Central memory CD8-positive, alpha-beta T cell (primary cell): ENCODE measurements around the gene SGCD.

Source experiments
- ATAC-seq: fragments of 150-1000 bp; cut with Tn5 transposase; replicated peaks from 2 replicates; pipeline ENCODE4 v1.10.0; 2022; ENCODE audit warnings: mild to moderate bottlenecking, moderate FRiP score, moderate number of reproducible peaks; ENCODE audit not compliant: poor library complexity, severe bottlenecking; ENCODE audit errors: extremely low read depth
- DNase-seq, 2 donors: peaks; one replicate each; pipeline ENCODE4 v3.0.0; 2021; ENCODE audit warnings: low spot score in 2 of 2
- H3K27ac Mint-ChIP-seq: one replicate; pipeline ENCODE4 v1.8.0; 2022; ENCODE audit warnings: low read depth, mild to moderate bottlenecking, moderate library complexity, mixed read lengths
- H3K27me3 Mint-ChIP-seq: one replicate; pipeline ENCODE4 v1.8.0; 2022; ENCODE audit warnings: mixed read lengths
- H3K36me3 Mint-ChIP-seq: one replicate; pipeline ENCODE4 v1.8.0; 2022; ENCODE audit warnings: mild to moderate bottlenecking, moderate library complexity, mixed read lengths; ENCODE audit not compliant: insufficient read depth
- H3K4me1 Mint-ChIP-seq: one replicate; pipeline ENCODE4 v1.8.0; 2022; ENCODE audit warnings: mixed read lengths
- H3K4me3 Mint-ChIP-seq: one replicate; pipeline ENCODE4 v1.8.0; 2022; ENCODE audit warnings: mild to moderate bottlenecking, moderate library complexity, mixed read lengths
- H3K9me3 Mint-ChIP-seq: one replicate; pipeline ENCODE4 v1.8.0; 2022; ENCODE audit warnings: mixed read lengths

The SGCD gene

DNA sequence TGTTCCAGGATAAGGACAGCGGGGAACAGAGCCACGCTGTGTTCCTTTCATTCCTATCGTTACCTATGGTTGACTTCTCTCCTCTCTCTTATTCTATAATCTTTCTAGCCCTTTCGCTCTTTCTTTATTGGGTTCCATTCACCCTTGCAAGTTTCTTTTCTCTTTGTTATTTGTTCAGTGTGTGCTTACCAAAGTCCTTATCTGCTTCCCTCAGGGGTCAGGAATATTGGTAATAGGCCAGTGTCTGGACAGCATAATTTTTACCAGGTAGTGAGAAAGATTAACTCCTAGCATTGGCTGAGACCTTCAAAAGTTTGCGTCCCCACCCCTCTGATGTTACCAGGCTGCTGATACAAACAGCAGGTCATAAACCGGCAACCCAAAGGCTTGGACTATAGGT lies 4.9 kb downstream of the SGCD start:
- Mint-ChIP-seq H3K27me3 (peaks cover 21% of the 10 kb centered on the region), H3K27ac (no peak overlapping the region), H3K9me3 (no peaks in the 10 kb centered on the region), H3K4me3 (no peak overlapping the region), H3K36me3 (peaks cover 3% of the 10 kb centered on the region), H3K4me1 (no peaks in the 10 kb centered on the region)
- DNase-seq (no peak), ATAC-seq (no peak)

DNA sequence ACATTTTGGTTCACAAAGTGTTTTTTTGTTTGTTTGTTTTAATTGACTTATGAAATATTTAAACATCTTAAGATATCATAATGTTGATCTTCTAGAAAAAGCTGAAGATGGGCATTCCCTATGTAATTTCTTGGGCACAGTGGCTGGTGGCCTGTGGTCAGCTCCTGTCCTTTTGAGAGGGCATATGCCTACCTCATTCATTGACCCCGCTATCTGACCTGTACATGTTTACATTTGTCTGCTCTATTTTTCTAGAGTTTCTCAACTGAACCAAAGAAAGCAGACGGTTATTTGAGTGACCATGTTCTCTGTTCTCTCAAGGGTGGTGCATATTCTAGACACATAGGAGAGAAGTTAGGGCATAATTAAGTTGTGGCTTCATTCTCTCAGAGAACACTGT lies 5.3 kb downstream of the SGCD start:
- peaks cover 3% of the 10 kb centered on the region for H3K36me3 Mint-ChIP-seq
- no peak overlapping the region for H3K27ac Mint-ChIP-seq
- no peak overlapping the region for H3K4me3 Mint-ChIP-seq
- H3K4me1 Mint-ChIP-seq: no peaks in the 10 kb centered on the region
- peaks cover 17% of the 10 kb centered on the region for H3K27me3 Mint-ChIP-seq
- no peaks in the 10 kb centered on the region for H3K9me3 Mint-ChIP-seq
- no peak for ATAC-seq
- DNase-seq: no peak

DNA sequence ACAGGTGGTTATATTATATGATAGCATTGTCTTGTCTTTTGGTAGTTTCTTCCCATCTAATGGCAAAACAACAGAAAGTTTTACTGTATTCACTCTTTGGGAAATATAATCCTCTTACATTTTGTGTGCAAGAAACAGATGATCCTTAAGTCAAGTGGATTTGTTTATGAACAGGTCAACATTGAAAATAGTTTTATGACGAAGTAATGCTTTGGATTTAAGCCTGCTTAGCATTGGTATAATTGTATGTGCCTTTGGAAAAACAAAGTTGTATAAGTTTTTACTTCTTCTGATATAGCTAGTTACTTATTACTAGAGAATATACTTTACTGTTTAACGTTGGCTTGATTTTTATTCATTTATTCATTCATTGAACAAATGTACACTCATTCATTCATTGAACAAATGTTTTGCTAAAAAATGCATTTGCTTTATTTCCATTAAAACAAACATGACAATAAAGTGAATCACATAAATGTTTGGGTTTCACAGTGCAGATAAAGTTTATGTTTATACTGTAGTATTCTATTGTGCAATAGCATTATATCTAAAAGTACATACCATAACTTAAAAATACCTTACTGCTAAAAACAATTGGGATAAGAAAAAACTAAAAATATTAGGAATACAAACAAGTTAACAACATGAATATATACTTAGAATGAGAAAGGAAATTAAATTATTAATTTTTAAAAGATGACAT lies 12.3 kb downstream of the SGCD start:
- H3K4me1 Mint-ChIP-seq: no peaks in the 10 kb centered on the region
- no peaks in the 10 kb centered on the region for H3K36me3 Mint-ChIP-seq
- no peak overlapping the region for H3K4me3 Mint-ChIP-seq
- H3K9me3 Mint-ChIP-seq: no peaks in the 10 kb centered on the region
- no peak overlapping the region for H3K27ac Mint-ChIP-seq
- ATAC-seq: no peak
- peaks cover 4% of the 10 kb centered on the region for H3K27me3 Mint-ChIP-seq
- no peak for DNase-seq

DNA sequence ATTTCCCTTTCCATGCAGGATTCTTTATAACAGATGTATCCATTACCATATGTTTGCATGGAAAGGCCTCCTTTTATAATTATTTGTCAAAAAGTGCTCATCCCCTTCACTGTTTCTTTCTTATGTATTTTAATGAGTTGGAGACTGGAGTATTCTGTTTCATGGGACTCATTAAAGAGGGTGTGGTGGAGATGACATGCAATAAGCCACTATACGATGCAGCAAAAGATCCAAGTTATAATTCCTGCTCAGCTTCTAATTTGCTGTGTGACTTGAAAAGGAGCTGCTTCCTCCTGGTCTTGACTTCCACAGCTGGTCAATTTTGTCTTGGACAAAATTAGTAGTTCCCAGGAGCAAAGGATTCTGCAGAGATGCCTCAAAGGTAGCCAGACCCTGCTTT lies 13.9 kb downstream of the SGCD start:
- Mint-ChIP-seq H3K4me1 (no peaks in the 10 kb centered on the region), H3K27ac (no peak overlapping the region), H3K27me3 (peaks cover 16% of the 10 kb centered on the region), H3K36me3 (no peaks in the 10 kb centered on the region), H3K9me3 (no peaks in the 10 kb centered on the region), H3K4me3 (no peak overlapping the region)
- no peak for DNase-seq
- ATAC-seq: no peak

DNA sequence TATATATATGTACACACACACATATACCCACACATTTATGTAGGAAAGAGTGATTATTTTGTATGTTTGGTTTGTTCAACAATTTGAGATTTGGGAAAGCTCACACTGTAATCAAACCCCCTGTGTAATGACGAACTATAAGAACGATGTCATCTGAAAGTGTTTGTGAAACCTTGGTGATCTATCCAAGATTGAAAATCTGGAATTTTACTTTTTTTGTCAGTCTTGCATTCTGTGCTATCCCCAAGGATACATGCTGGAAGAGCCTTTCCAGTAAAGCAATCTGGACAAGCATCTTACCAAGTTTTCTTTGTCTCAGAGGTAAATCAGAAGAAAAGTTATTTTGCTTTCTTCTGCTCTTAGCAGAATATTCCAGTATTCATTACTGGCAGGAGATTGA lies 23.3 kb downstream of the SGCD start:
- no peak overlapping the region for H3K27ac Mint-ChIP-seq
- DNase-seq (no peak), ATAC-seq (no peak)
- H3K36me3 Mint-ChIP-seq: no peaks in the 10 kb centered on the region
- no peaks in the 10 kb centered on the region for H3K9me3 Mint-ChIP-seq
- no peak overlapping the region for H3K4me3 Mint-ChIP-seq
- no peaks in the 10 kb centered on the region for H3K4me1 Mint-ChIP-seq
- H3K27me3 Mint-ChIP-seq: peaks cover 37% of the 10 kb centered on the region

DNA sequence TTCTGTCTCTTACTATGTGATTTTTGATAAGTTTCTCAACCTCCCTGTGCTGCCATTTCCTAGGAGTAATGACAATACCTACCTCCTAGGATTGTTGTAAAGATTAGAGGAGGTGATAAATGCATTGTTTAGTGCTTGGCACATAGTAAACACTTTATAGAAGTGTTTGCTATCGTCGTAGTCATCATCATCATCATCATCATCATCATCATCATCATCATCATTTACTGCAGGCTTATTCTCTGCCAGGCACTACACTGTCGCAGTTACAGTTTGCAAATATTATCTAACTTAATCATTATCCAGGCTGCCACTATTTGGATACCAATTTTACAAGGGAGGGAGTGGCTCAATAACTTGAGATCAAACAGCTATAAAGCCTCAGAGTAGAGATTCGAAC lies 24.5 kb downstream of the SGCD start:
- H3K27ac Mint-ChIP-seq: no peak overlapping the region
- H3K36me3 Mint-ChIP-seq: no peaks in the 10 kb centered on the region
- no peaks in the 10 kb centered on the region for H3K4me1 Mint-ChIP-seq
- H3K4me3 Mint-ChIP-seq: no peak overlapping the region
- ATAC-seq (no peak), DNase-seq (no peak)
- peaks cover 35% of the 10 kb centered on the region for H3K27me3 Mint-ChIP-seq
- no peaks in the 10 kb centered on the region for H3K9me3 Mint-ChIP-seq

DNA sequence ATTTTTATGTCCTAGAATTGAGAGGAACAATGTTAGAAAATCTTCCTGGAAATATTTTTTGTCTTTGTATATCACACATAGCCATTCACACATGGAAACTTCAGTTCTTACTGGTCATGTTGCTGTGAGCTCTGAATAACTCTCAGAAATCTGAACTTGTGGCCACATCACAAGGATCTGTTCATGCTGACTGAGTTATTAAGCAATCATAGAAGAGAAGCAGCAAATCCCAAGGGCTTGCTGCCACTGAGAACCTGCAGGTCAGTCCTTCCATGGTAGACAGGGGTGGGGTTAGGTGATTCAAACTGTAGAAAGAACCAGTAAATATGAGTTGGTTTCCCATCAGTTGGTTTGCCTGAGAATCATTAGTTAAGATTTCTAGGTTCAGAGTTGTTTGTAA lies 27.6 kb downstream of the SGCD start:
- Mint-ChIP-seq H3K27ac (no peak overlapping the region), H3K36me3 (no peaks in the 10 kb centered on the region), H3K4me1 (no peaks in the 10 kb centered on the region), H3K4me3 (no peak overlapping the region), H3K27me3 (peaks cover 10% of the 10 kb centered on the region), H3K9me3 (no peaks in the 10 kb centered on the region)
- ATAC-seq (no peak), DNase-seq (no peak)

DNA sequence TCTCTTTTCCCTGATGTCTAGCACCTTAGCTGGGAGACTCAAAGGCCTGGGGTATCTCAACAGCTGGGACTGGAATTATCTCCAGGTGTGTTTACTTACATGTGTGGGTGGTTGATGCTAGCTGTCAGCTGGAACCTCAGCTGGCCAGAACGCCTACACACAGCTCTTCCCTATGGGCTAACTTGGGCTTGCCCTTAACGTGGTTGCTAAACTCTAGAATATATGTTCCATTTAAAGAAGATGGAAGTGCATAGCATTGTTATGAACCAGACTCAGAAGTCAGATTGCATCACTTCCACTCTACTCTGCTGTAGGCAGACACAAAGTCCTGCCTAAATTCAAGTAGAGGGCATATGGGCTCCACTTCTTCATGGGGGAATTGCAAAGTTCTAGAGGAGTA lies 29.3 kb downstream of the SGCD start:
- H3K9me3 Mint-ChIP-seq: no peaks in the 10 kb centered on the region
- peaks cover 7% of the 10 kb centered on the region for H3K27me3 Mint-ChIP-seq
- H3K4me1 Mint-ChIP-seq: no peaks in the 10 kb centered on the region

DNA sequence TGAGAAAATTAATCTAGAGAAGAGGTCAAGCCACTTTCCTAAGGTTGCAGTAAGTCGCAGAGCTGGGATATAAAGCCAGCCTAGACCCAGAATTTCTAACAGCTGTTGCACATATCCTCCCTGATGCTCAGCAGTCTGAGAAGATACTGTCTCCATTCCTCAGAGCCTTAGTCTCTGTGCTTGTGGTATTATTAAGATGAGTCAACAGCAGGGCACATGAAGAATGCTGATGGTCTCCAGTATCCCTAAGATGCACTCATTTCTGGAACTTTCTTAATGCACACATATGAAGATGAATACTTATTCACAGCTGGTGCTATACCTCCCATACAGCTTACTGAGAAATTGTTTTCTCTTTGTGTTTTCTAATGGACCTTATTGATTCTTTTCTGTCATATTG lies 32.5 kb downstream of the SGCD start:
- Mint-ChIP-seq H3K9me3 (no peaks in the 10 kb centered on the region), H3K4me3 (no peak overlapping the region), H3K27me3 (peaks cover 7% of the 10 kb centered on the region), H3K4me1 (no peaks in the 10 kb centered on the region), H3K27ac (no peak overlapping the region), H3K36me3 (no peaks in the 10 kb centered on the region)
- DNase-seq (no peak), ATAC-seq (no peak)

More for the DNA sequence above, 29.3 kb downstream of the SGCD start:
- ATAC-seq (no peak), DNase-seq (no peak)
- no peak overlapping the region for H3K27ac Mint-ChIP-seq
- H3K4me3 Mint-ChIP-seq: no peak overlapping the region
- no peaks in the 10 kb centered on the region for H3K36me3 Mint-ChIP-seq

DNA sequence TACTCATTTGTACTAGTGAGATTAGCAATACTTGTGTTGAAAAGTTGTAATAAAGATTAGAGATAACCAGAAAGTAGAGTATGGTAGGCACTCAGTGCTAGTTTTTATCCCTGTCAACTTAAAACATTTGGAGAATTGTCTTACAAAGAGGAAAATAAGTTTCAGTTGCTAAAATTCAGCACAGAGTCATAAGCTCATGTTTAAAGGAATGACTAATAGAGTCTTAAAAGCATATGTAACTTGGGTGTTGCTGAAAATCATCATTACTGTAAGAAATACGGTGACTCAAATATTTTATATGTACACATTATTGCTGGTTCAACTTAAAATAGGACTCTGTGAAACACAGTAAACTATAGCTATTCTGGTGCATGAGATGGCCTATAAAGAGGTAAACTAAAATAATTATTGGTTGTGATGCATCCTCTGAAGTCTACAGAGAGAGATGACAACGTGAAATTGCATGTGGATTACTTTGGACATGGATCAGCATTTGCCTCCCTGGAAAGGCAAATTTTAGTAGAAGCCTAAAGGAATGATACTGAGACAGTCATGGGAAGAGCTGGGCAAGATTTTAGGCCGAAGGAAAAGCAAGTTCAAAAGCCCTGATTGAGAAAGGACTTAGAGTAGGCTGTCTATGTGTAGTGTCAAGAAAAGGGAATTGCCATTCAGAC lies 34.6 kb downstream of the SGCD start:
- H3K4me3 Mint-ChIP-seq: no peak overlapping the region
- no peaks in the 10 kb centered on the region for H3K4me1 Mint-ChIP-seq
- DNase-seq: no peak
- no peaks in the 10 kb centered on the region for H3K9me3 Mint-ChIP-seq
- H3K36me3 Mint-ChIP-seq: peaks cover 3% of the 10 kb centered on the region
- no peak for ATAC-seq
- H3K27me3 Mint-ChIP-seq: peaks cover 7% of the 10 kb centered on the region
- no peak overlapping the region for H3K27ac Mint-ChIP-seq

DNA sequence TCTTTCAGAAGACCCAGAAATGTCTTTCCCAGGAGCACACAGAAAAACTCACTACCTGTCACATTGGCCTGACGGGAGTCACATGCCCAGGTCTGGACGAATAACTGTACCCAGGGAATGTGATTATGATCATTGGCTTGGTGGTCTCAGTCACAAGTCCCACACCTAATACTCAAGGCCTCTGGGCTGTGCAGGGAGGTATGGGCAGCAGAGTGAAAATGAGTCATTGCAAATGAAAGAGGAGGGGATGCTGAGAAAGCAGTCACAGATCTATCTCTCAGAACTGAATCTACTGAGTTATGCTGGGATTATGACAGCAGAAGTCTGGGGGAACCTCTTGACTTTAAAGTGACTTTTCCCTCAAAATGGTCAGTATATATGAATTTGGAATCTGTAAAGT lies 36.9 kb downstream of the SGCD start:
- no peak overlapping the region for H3K4me3 Mint-ChIP-seq

DNA sequence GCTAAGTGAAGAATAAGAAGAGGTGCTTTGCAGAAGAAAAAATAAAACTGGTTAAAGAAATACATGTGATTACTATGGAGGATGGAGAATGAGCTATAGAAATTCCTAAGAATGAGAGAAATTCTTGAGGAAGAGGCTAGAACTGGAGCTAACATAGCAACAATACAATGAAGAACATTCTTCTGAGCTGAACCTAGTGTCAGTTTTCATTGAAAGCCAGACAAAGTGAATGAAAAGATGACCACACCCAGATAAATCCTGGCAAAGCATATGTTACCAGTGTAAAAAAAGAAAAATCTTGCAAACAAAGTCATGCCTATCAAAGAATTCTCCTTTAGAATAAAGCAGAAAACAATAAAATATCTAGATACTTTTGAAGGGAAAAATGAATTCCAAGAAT lies 39.6 kb downstream of the SGCD start:
- ATAC-seq: no peak
- no peak overlapping the region for H3K4me3 Mint-ChIP-seq
- H3K9me3 Mint-ChIP-seq: no peaks in the 10 kb centered on the region
- H3K27ac Mint-ChIP-seq: no peak overlapping the region
- peaks cover 7% of the 10 kb centered on the region for H3K27me3 Mint-ChIP-seq
- no peaks in the 10 kb centered on the region for H3K4me1 Mint-ChIP-seq
- no peak for DNase-seq
- H3K36me3 Mint-ChIP-seq: peaks cover 3% of the 10 kb centered on the region

More for the DNA sequence above, 36.9 kb downstream of the SGCD start:
- H3K27ac Mint-ChIP-seq: no peak overlapping the region
- peaks cover 3% of the 10 kb centered on the region for H3K36me3 Mint-ChIP-seq
- DNase-seq (no peak), ATAC-seq (no peak)
- H3K27me3 Mint-ChIP-seq: peaks cover 7% of the 10 kb centered on the region
- no peaks in the 10 kb centered on the region for H3K9me3 Mint-ChIP-seq
- H3K4me1 Mint-ChIP-seq: no peaks in the 10 kb centered on the region

DNA sequence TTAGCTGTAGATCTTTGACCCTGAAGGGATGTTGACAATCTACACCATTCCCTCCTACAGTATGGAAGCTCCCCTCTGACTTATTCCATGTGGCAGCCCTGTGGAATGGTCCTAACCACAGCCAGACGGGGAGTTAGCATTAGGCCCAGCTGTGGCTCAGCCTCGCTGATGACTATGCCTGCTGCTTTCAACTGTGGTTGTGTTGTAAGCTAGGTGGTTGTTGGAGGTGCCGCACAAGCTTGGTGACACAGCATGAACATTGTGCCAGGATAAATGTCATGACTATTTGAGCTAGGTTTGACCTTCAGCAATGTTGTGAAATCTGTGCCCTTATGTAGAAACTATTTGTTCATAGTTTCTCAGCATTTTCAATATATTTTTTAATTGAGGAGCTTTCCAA lies 40.6 kb downstream of the SGCD start:
- no peak overlapping the region for H3K27ac Mint-ChIP-seq
- H3K4me3 Mint-ChIP-seq: no peak overlapping the region
- DNase-seq (no peak), ATAC-seq (no peak)
- peaks cover 3% of the 10 kb centered on the region for H3K36me3 Mint-ChIP-seq
- peaks cover 7% of the 10 kb centered on the region for H3K27me3 Mint-ChIP-seq
- H3K4me1 Mint-ChIP-seq: no peaks in the 10 kb centered on the region
- no peaks in the 10 kb centered on the region for H3K9me3 Mint-ChIP-seq
